Endothelial cell of umbilical vein (primary cell): ENCODE results near the gene PIEZO2. TPM values are rescaled to one million over a fixed set of nuclear protein-coding genes. Genes with fewer than 3 reads are reported as not detected.

Source experiments
- BruUV-seq: library from RNA; stranded (reverse); fragments of 400-500 nt; replicated peaks from 2 replicates; lab custom pipeline; 2021; lab: Mats Ljungman, UMichigan
- CTCF ChIA-PET: fragments of 300-600, 350-600 bp; sonication (Branson Sonifier 250); formaldehyde crosslinking; loops from one replicate; lab custom pipeline; 2021; ENCODE audit warnings: antibody characterized with exemption, inconsistent platforms; lab: Charles Lee
- POLR2A ChIA-PET: fragments of 300-600, 350-600 bp; sonication (Branson Sonifier 250); formaldehyde crosslinking; loops from one replicate; lab custom pipeline; 2021; ENCODE audit warnings: antibody characterized with exemption, inconsistent platforms; lab: Charles Lee
- DNase-seq: peaks from one replicate; pipeline ENCODE4 v3.0.0-alpha.2; 2011; ENCODE audit warnings: low read depth, low spot score
- FAIRE-seq: peaks from 2 replicates; lab custom pipeline; 2011; peaks lifted over from hg19 to GRCh38; lab: Jason Lieb, UNC
- H2AFZ ChIP-seq: 2 replicates; pipeline ENCODE4 v1.6.0; 2012; ENCODE audit warnings: low read depth, low read length, control low read depth, inconsistent platforms
- H3K27ac ChIP-seq: 2 replicates; pipeline ENCODE4 v1.5.1; 2011; ENCODE audit warnings: low read depth, mild to moderate bottlenecking, control low read depth, low read length, moderate library complexity; ENCODE audit not compliant: insufficient read depth
- H3K27me3 ChIP-seq, 2 experiments: 2 replicates each; pipeline versions ENCODE4 v1.6.0 to v1.6.1; 2011; ENCODE audit warnings: low read length in 2 of 2, mixed read lengths in 1 of 2; ENCODE audit not compliant: control insufficient read depth in 2 of 2, insufficient read depth in 2 of 2
- H3K36me3 ChIP-seq, 2 experiments: 2 replicates in 1 of 2; 3 replicates in 1 of 2; pipeline ENCODE4 v1.5.1; 2011; ENCODE audit warnings: low read length in 2 of 2, mild to moderate bottlenecking in 1 of 2, moderate library complexity in 1 of 2; ENCODE audit not compliant: control insufficient read depth in 2 of 2, insufficient read depth in 2 of 2; ENCODE audit errors: extremely low read depth in 1 of 2
- H3K4me1 ChIP-seq: 3 replicates; pipeline ENCODE4 v1.5.1; 2011; ENCODE audit warnings: mild to moderate bottlenecking, low read length; ENCODE audit not compliant: control insufficient read depth, insufficient read depth; ENCODE audit errors: extremely low read depth
- H3K4me2 ChIP-seq: 2 replicates; pipeline ENCODE4 v1.6.1; 2011; ENCODE audit warnings: low read length, control low read depth, mixed read lengths; ENCODE audit not compliant: insufficient read depth
- H3K4me3 ChIP-seq, 3 experiments: fragments of 200-600 bp in 1 of 3; sonication (generic), shearing (Covaris generic) in 1 of 3; replicated peaks in 1 of 3; 2 replicates each; pipeline ENCODE4 v1.5.1; 2011 to 2016; ENCODE audit warnings: control low read depth in 3 of 3, low read length in 3 of 3, mild to moderate bottlenecking in 2 of 3, inconsistent platforms in 1 of 3, low read depth in 1 of 3, moderate library complexity in 1 of 3; ENCODE audit not compliant: insufficient read depth in 1 of 3
- H3K79me2 ChIP-seq: 2 replicates; pipeline ENCODE4 v1.6.0; 2012; ENCODE audit warnings: low read length, inconsistent platforms; ENCODE audit not compliant: control insufficient read depth, insufficient read depth
- H3K9ac ChIP-seq: replicated peaks from 2 replicates; pipeline ENCODE3; 2011; ENCODE audit warnings: low read length, control low read depth; ENCODE audit not compliant: insufficient read depth; ENCODE audit errors: extremely low read depth
- H3K9me1 ChIP-seq: replicated peaks from 3 replicates; pipeline ENCODE4 v1.6.0; 2011; ENCODE audit warnings: mild to moderate bottlenecking, low read length; ENCODE audit not compliant: control insufficient read depth, insufficient read depth; ENCODE audit errors: extremely low read depth
- H3K9me3 ChIP-seq: replicated peaks from 2 replicates; pipeline ENCODE4 v1.5.1; 2012; ENCODE audit warnings: low read length, inconsistent platforms; ENCODE audit not compliant: control insufficient read depth, insufficient read depth
- H4K20me1 ChIP-seq: replicated peaks from 2 replicates; pipeline ENCODE3; 2011; ENCODE audit warnings: mild to moderate bottlenecking, low read length; ENCODE audit not compliant: control insufficient read depth, insufficient read depth; ENCODE audit errors: extremely low read depth
- CTCF ChIP-seq, 2 donors: IDR thresholded peaks; 1 replicate in 1 of 2; 2 replicates in 1 of 2; pipeline ENCODE4 v1.5.1; 2011; ENCODE audit warnings: low read length in 2 of 2, mild to moderate bottlenecking in 2 of 2, moderate library complexity in 2 of 2, control low read depth in 1 of 2, inconsistent platforms in 1 of 2, low read depth in 1 of 2; ENCODE audit not compliant: insufficient read depth in 1 of 2; ENCODE audit errors: extremely low read depth in 1 of 2
- EZH2 ChIP-seq: IDR thresholded peaks from 2 replicates; pipeline ENCODE4 v1.6.1; 2012; ENCODE audit warnings: borderline replicate concordance, low read depth, mild to moderate bottlenecking, moderate library complexity, low read length, inconsistent platforms; ENCODE audit not compliant: severe bottlenecking
- FOS ChIP-seq: IDR thresholded peaks from 2 replicates; pipeline ENCODE4 v1.6.1; 2011; ENCODE audit warnings: mild to moderate bottlenecking, low read length, moderate library complexity, borderline replicate concordance; ENCODE audit not compliant: insufficient read depth
- JUN ChIP-seq: IDR thresholded peaks from 2 replicates; pipeline ENCODE4 v1.6.1; 2011; ENCODE audit warnings: borderline replicate concordance, low read depth; ENCODE audit not compliant: insufficient read length, insufficient read depth
- MAX ChIP-seq: IDR thresholded peaks from 2 replicates; pipeline ENCODE4 v1.6.1; 2011; ENCODE audit not compliant: insufficient read depth, insufficient read length
- MYC ChIP-seq: IDR thresholded peaks from one replicate; pipeline ENCODE4 v1.6.1; 2011; ENCODE audit warnings: mild to moderate bottlenecking, low read depth, low read length
- POLR2A ChIP-seq: IDR thresholded peaks from 2 replicates; pipeline ENCODE4 v1.6.1; 2012; ENCODE audit warnings: low read depth, mild to moderate bottlenecking, control low read depth, low read length
- POLR2AphosphoS5 ChIP-seq: IDR thresholded peaks from 2 replicates; pipeline ENCODE4 v1.6.1; 2012; ENCODE audit warnings: low read depth, mild to moderate bottlenecking, control low read depth, low read length, moderate library complexity; ENCODE audit not compliant: insufficient read depth
- dilution Hi-C: fragments of 300-500 bp; cut with MboI; formaldehyde crosslinking; loops from one replicate; pipeline ENCODE4 v1.15.0; 2019; ENCODE audit warnings: low sequenced_read_pairs; ENCODE audit not compliant: extremely low pct_ligation_motif_present
- intact Hi-C: fragments of 100-400 bp; cut with micrococcal nuclease; formaldehyde crosslinking; loops from one replicate; pipeline ENCODE4 v1.10.0; 2022
- polyA plus RNA-seq, 4 experiments: library from polyadenylated mRNA; depleted of rRNA in 3 of 4; stranded (reverse) in 3 of 4; unstranded in 1 of 4; fragments of >200 nt; gene quantifications; 2 replicates each; pipeline versions ENCODE4 v1.2.1 to v1.2.3, GENCODE V29; 2011 to 2012; ENCODE audit warnings: missing spikeins in 1 of 4
- total RNA-seq: library from RNA; stranded (reverse); gene quantifications from 2 replicates; pipeline ENCODE4 v1.2.3, GENCODE V29; 2021

Gene PIEZO2
- total and polyA plus RNA-seq, 2 donors (not counting 3 experiments of a cell fraction or from before 2014, with no cell fraction given): 1.7 to 11.2 TPM

GRCh38 chr18:10872304-10872703, 277.1 kb downstream of the PIEZO2 start:
- no peak overlapping the region for H3K4me2 ChIP-seq
- H3K9me3 ChIP-seq: no peaks in the 10 kb centered on the region
- FAIRE-seq (no peak), DNase-seq (no peak)
- no peaks in the 10 kb centered on the region for H3K9me1 ChIP-seq
- H3K4me1 ChIP-seq: no peaks in the 10 kb centered on the region
- no peaks in the 10 kb centered on the region for H3K79me2 ChIP-seq
- POLR2A ChIA-PET: no interaction called here
- no peaks in the 10 kb centered on the region for H3K36me3 ChIP-seq
- H3K27ac ChIP-seq: no peak overlapping the region
- TF ChIP-seq CTCF (IDR thresholded peaks at IDR 0.05; ENCODE audit: extremely low read depth in 1 of 2, insufficient read depth in 1 of 2, low read depth in 1 of 2, low read length in 2 of 2): no peak
- no peak for TF ChIP-seq MAX
- no peak for TF ChIP-seq JUN
- TF ChIP-seq POLR2A: no peak
- TF ChIP-seq FOS: no peak
- TF ChIP-seq MYC: no peak
- TF ChIP-seq POLR2AphosphoS5: no peak
- TF ChIP-seq EZH2: no peak
- intact Hi-C loops: no loop called here
- no peak overlapping the region for H3K4me3 ChIP-seq
- no peaks in the 10 kb centered on the region for H3K27me3 ChIP-seq
- CTCF ChIA-PET: interaction anchor here (0.8 kb wide), 1 partner anchor 282 kb away, joined by 3 read pairs; no protein-coding TSS in a partner anchor
- H2AFZ ChIP-seq: no peak overlapping the region
- H3K9ac ChIP-seq: no peak overlapping the region
- no peaks in the 10 kb centered on the region for H4K20me1 ChIP-seq
- BruUV-seq: no TSS peak
- dilution Hi-C loops: no loop called here
